K562 (cell line): ENCODE measurements around the gene MGRN1. TPM values are rescaled to one million over a fixed set of nuclear protein-coding genes. Genes with fewer than 3 reads are reported as not detected.
A peak's percentile ranks its signal among the peaks of the same experiment; 100 is the strongest.

ENCODE experiments used
- ARID1B ChIP-seq: fragments of 450-650 bp; IDR thresholded peaks from 2 replicates; pipeline ENCODE4 v1.6.1; 2016; ENCODE audit warnings: antibody characterized with exemption, mild to moderate bottlenecking, inconsistent platforms
- ARID2 ChIP-seq: fragments of 450-650 bp; IDR thresholded peaks from 2 replicates; pipeline ENCODE4 v1.6.1; 2017; ENCODE audit warnings: antibody characterized with exemption, mild to moderate bottlenecking
- CBX5 ChIP-seq: IDR thresholded peaks from 2 replicates; pipeline ENCODE4 v1.6.1; 2014; ENCODE audit warnings: low read depth, borderline replicate concordance
- CCAR2 ChIP-seq: fragments of 200-400 bp; formaldehyde crosslinking; IDR thresholded peaks from 2 replicates; pipeline ENCODE4 v1.6.1; 2017; ENCODE audit warnings: mild to moderate bottlenecking, low read depth, low read length
- DMBX1 ChIP-seq: fragments of 250-450 bp; sonication (Bioruptor Pico); IDR thresholded peaks from 2 replicates; pipeline ENCODE4 v1.8.0; 2022; ENCODE audit warnings: inconsistent platforms, mild to moderate bottlenecking, moderate library complexity, borderline replicate concordance
- FOXJ2 ChIP-seq: fragments of 200-800 bp; sonication (Bioruptor generic); IDR thresholded peaks from 2 replicates; pipeline ENCODE4 v1.6.1; 2016; ENCODE audit warnings: missing genetic modification characterization, missing compliant biosample characterization
- HNRNPH1 ChIP-seq: fragments of 200-400 bp; formaldehyde crosslinking; optimal IDR thresholded peaks from 2 replicates; pipeline ENCODE3; 2017; ENCODE audit warnings: low read depth, mild to moderate bottlenecking, low read length, moderate library complexity
- HSF4 ChIP-seq: fragments of 250-450 bp; sonication (Bioruptor Pico); IDR thresholded peaks from 2 replicates; pipeline ENCODE4 v2.1.2; 2022; ENCODE audit warnings: mild to moderate bottlenecking, moderate library complexity, borderline replicate concordance
- KDM5B ChIP-seq: fragments of 200-600 bp; sonication (generic); IDR thresholded peaks from 2 replicates; pipeline ENCODE4 v1.6.1; 2012; ENCODE audit warnings: low read depth, mild to moderate bottlenecking, moderate library complexity, low read length, control low read depth, inconsistent platforms; ENCODE audit not compliant: insufficient replicate concordance
- KLF16 ChIP-seq: IDR thresholded peaks from 2 replicates; pipeline ENCODE4 v1.6.1; 2016; ENCODE audit warnings: antibody characterized with exemption
- MEF2D ChIP-seq: conservative IDR thresholded peaks from 2 replicates; pipeline ENCODE4 v1.6.1; 2016; ENCODE audit warnings: low read depth, missing genetic modification characterization, missing compliant biosample characterization
- MLLT1 ChIP-seq, 2 experiments: fragments of 450-650 bp; IDR thresholded peaks; 2 replicates each; pipeline ENCODE4 v1.6.1; 2016
- NBN ChIP-seq: fragments of 450-650 bp; IDR thresholded peaks from 2 replicates; pipeline ENCODE4 v1.6.1; 2016; ENCODE audit warnings: low read depth, mild to moderate bottlenecking
- NONO ChIP-seq, 2 experiments: fragments of 200-400 bp in 1 of 2; fragments of 450-650 bp in 1 of 2; formaldehyde crosslinking in 1 of 2; IDR thresholded peaks; 2 replicates each; pipeline ENCODE4 v1.6.1; 2017; ENCODE audit warnings: low read depth in 2 of 2, mild to moderate bottlenecking in 2 of 2, moderate library complexity in 2 of 2, low read length in 1 of 2
- NR2F6 ChIP-seq: fragments of 450-650 bp; formaldehyde crosslinking; IDR thresholded peaks from 2 replicates; pipeline ENCODE4 v1.4.0; 2020; ENCODE audit warnings: mild to moderate bottlenecking
- NUFIP1 ChIP-seq: fragments of 450-650 bp; IDR thresholded peaks from 2 replicates; pipeline ENCODE4 v1.6.1; 2018; ENCODE audit not compliant: partially characterized antibody
- POLR2B ChIP-seq: fragments of 450-650 bp; IDR thresholded peaks from 2 replicates; pipeline ENCODE4 v1.6.1; 2018; ENCODE audit warnings: low read depth; ENCODE audit not compliant: partially characterized antibody
- RBFOX2 ChIP-seq: fragments of 200-400 bp; formaldehyde crosslinking; IDR thresholded peaks from 2 replicates; pipeline ENCODE4 v1.6.1; 2017; ENCODE audit warnings: low read depth, mild to moderate bottlenecking, low read length, moderate library complexity
- RBM22 ChIP-seq: fragments of 200-400 bp; formaldehyde crosslinking; IDR thresholded peaks from 2 replicates; pipeline ENCODE4 v1.6.1; 2018; ENCODE audit warnings: low read length, low read depth; ENCODE audit not compliant: poor library complexity, severe bottlenecking
- TARDBP ChIP-seq: fragments of 450-650 bp; IDR thresholded peaks from 2 replicates; pipeline ENCODE4 v1.6.1; 2016
- THRAP3 ChIP-seq: fragments of 450-650 bp; IDR thresholded peaks from 2 replicates; pipeline ENCODE4 v1.6.1; 2016; ENCODE audit warnings: mild to moderate bottlenecking, inconsistent platforms, borderline replicate concordance
- ZBTB7A ChIP-seq: IDR thresholded peaks from 2 replicates; pipeline ENCODE4 v1.6.1; 2011; ENCODE audit warnings: low read depth, mild to moderate bottlenecking, low read length, moderate library complexity, borderline replicate concordance; ENCODE audit not compliant: control insufficient read depth
- ZBTB8A ChIP-seq: fragments of 450-650 bp; IDR thresholded peaks from 2 replicates; pipeline ENCODE4 v1.6.1; 2018; ENCODE audit warnings: mild to moderate bottlenecking, moderate library complexity; ENCODE audit not compliant: partially characterized antibody
- ZFP30 ChIP-seq: fragments of 250-450 bp; sonication (Bioruptor Pico); IDR thresholded peaks from 2 replicates; pipeline ENCODE4 v1.8.0; 2022; ENCODE audit warnings: moderate library complexity, mild to moderate bottlenecking, inconsistent platforms, borderline replicate concordance
- ZFP91 ChIP-seq: sonication (generic); formaldehyde crosslinking; IDR thresholded peaks from 2 replicates; pipeline ENCODE4 v1.8.0; 2022; ENCODE audit warnings: mild to moderate bottlenecking, missing genetic modification reagents
- ZNF184 ChIP-seq: sonication (generic); formaldehyde crosslinking; IDR thresholded peaks from 2 replicates; pipeline ENCODE4 v1.5.0; 2020; ENCODE audit warnings: missing genetic modification reagents
- ZNF41 ChIP-seq: fragments of 250-450 bp; sonication (Bioruptor Pico); conservative IDR thresholded peaks from 2 replicates; pipeline ENCODE4 v1.4.0; 2020; ENCODE audit warnings: mild to moderate bottlenecking
- ZNF668 ChIP-seq: fragments of 250-450 bp; sonication (Bioruptor Pico); IDR thresholded peaks from 2 replicates; pipeline ENCODE4 v1.8.0; 2022; ENCODE audit warnings: mild to moderate bottlenecking, inconsistent platforms
- polyA plus RNA-seq, 8 experiments: library from polyadenylated mRNA; depleted of rRNA in 4 of 8; stranded (reverse) in 5 of 8; unstranded in 3 of 8; fragments of >200 nt; fragmentation: Nextera tagmentation in 2 of 8; fragmentation: Illumina TruSeq in 1 of 8; extraction: Ambion mirVana in 2 of 8; extraction: Trizol in 1 of 8; gene quantifications; 2 replicates each; pipeline versions ENCODE4 v1.2.1 to v1.2.3, GENCODE V29; 2011 to 2014; ENCODE audit warnings: inconsistent platforms in 1 of 8, missing spikeins in 1 of 8
- total RNA-seq, 7 experiments: library from RNA; depleted of rRNA in 6 of 7; stranded (reverse); fragments of >200 nt in 6 of 7; fragmentation: Illumina TruSeq in 2 of 7; extraction: Trizol in 2 of 7; gene quantifications; 2 replicates each; pipeline versions ENCODE4 v1.2.1 to v1.2.3, GENCODE V29; 2011 to 2021; ENCODE audit warnings: low replicate concordance in 1 of 7

Gene MGRN1
- total and polyA plus RNA-seq, 9 of the 15 experiments (the other 6 are each of a cell fraction or from before 2014, with no cell fraction given) = 0.15 to 37.9 (median 6.0) TPM

- TF ChIP-seq ZNF41 (CRISPR knock-in tag) = no peak
- TF ChIP-seq RBM22 = no peak
- TF ChIP-seq ZBTB8A = no peak
- no peak for TF ChIP-seq ZNF668 (CRISPR knock-in tag)
- no peak for TF ChIP-seq ARID2
- TF ChIP-seq POLR2B = no peak
- TF ChIP-seq ZNF184 = no peak
- TF ChIP-seq MEF2D (tag) = no peak
- no peak for TF ChIP-seq ZFP30 (CRISPR knock-in tag)
- TF ChIP-seq NONO (IDR thresholded peaks at IDR 0.05; ENCODE audit: low read depth in 2 of 2, low read length in 1 of 2) = peak in 1 of 2 experiments; percentile 99; a peak in 2 of 4 replicates
- no peak for TF ChIP-seq RBFOX2
- TF ChIP-seq CCAR2 = no peak
- no peak for TF ChIP-seq ZFP91 (CRISPR knock-in tag)
- no peak for TF ChIP-seq TARDBP
- TF ChIP-seq NBN = peak; percentile 79; the same call in 1 of the 2 replicates
- TF ChIP-seq ZBTB7A = peak; percentile 52; the same call in 1 of the 2 replicates
- no peak for TF ChIP-seq DMBX1 (CRISPR knock-in tag)
- no peak for TF ChIP-seq CBX5
- no peak for TF ChIP-seq HNRNPH1
- peak; percentile 44; the same call in 1 of the 2 replicates for TF ChIP-seq FOXJ2 (tag)
- no peak for TF ChIP-seq THRAP3
- TF ChIP-seq HSF4 = no peak
- TF ChIP-seq ARID1B = peak; percentile 34; the same call in 1 of the 2 replicates
- peak; percentile 88 for TF ChIP-seq NUFIP1
- TF ChIP-seq MLLT1 (IDR thresholded peaks at IDR 0.05) = no peak
- no peak for TF ChIP-seq KDM5B
- peak; percentile 69; the same call in 1 of the 2 replicates for TF ChIP-seq KLF16
- TF ChIP-seq NR2F6 = no peak
Observed at GRCh38 chr16:4624015-4624826, at the start of gene MGRN1 (continued).
